B cell (primary cell): Measurements from ENCODE around the gene AP1M2. TPM values are rescaled to one million over a fixed set of nuclear protein-coding genes. Genes with fewer than 3 reads are reported as not detected.

Experiments
- ATAC-seq: fragments of 200-7000 bp; cut with Tn5 transposase; one replicate; pipeline ENCODE4 v1.10.0; 2021; ENCODE audit warnings: low read depth, mild to moderate bottlenecking, moderate number of reproducible peaks, moderate library complexity
- CTCF ChIA-PET: fragments of 350-600 bp; sonication (Branson Sonifier 250); formaldehyde crosslinking; loops from one replicate; lab custom pipeline; 2021; ENCODE audit warnings: antibody characterized with exemption, inconsistent platforms; lab: Charles Lee
- POLR2A ChIA-PET: fragments of 350-600 bp; sonication (Branson Sonifier 250); formaldehyde crosslinking; loops from one replicate; lab custom pipeline; 2021; ENCODE audit warnings: antibody characterized with exemption; lab: Charles Lee
- DNase-seq: peaks from one replicate; pipeline ENCODE4 v3.0.0; 2013
- H2AFZ ChIP-seq: 2 replicates; pipeline ENCODE4 v1.6.1; 2012; ENCODE audit warnings: mild to moderate bottlenecking, low read depth, low read length; ENCODE audit not compliant: insufficient read depth, poor library complexity, severe bottlenecking
- H3K27ac ChIP-seq, 2 donors: 1 replicate in 1 of 2; 2 replicates in 1 of 2; pipeline ENCODE4 v1.5.1; 2012 to 2013; ENCODE audit warnings: low read length in 2 of 2, mild to moderate bottlenecking in 2 of 2, moderate library complexity in 1 of 2
- H3K27me3 ChIP-seq, 4 experiments: fragments of 200-600 bp in 1 of 4; sonication (generic) in 1 of 4; replicated peaks in 1 of 4; 1 replicate in 2 of 4; 2 replicates in 2 of 4; pipeline versions ENCODE4 v1.6.1 to v1.7.0; 2013 to 2016; ENCODE audit warnings: low read length in 3 of 4, mild to moderate bottlenecking in 2 of 4, mixed read lengths in 1 of 4, moderate library complexity in 1 of 4; ENCODE audit not compliant: insufficient read depth in 4 of 4, control insufficient read depth in 3 of 4; ENCODE audit errors: control extremely low read depth in 1 of 4
- H3K36me3 ChIP-seq, 2 experiments: replicated peaks in 1 of 2; 1 replicate in 1 of 2; 2 replicates in 1 of 2; pipeline versions ENCODE4 v1.6.1 to v1.7.1; 2013; ENCODE audit warnings: low read length in 1 of 2; ENCODE audit not compliant: insufficient read depth in 2 of 2, control insufficient read depth in 1 of 2; ENCODE audit errors: control extremely low read depth in 1 of 2, extremely low read depth in 1 of 2
- H3K4me1 ChIP-seq, 2 donors: fragments of 200-600 bp in 1 of 2; sonication (generic) in 1 of 2; 1 replicate in 1 of 2; 2 replicates in 1 of 2; pipeline versions ENCODE4 v1.5.1 to v1.6.1; 2013 to 2017; ENCODE audit warnings: low read length in 2 of 2; ENCODE audit not compliant: control insufficient read depth in 2 of 2, insufficient read depth in 2 of 2
- H3K4me2 ChIP-seq: replicated peaks from 2 replicates; pipeline ENCODE3; 2012; ENCODE audit warnings: mild to moderate bottlenecking, low read depth, low read length; ENCODE audit not compliant: poor library complexity, severe bottlenecking
- H3K4me3 ChIP-seq, 5 experiments: fragments of 200-600 bp in 1 of 5; sonication (generic) in 1 of 5; 1 replicate in 3 of 5; 2 replicates in 2 of 5; pipeline versions ENCODE4 v1.5.1 to v1.7.0; 2011 to 2016; ENCODE audit warnings: low read length in 4 of 5, mild to moderate bottlenecking in 4 of 5, low read depth in 2 of 5, control low read depth in 1 of 5, moderate library complexity in 1 of 5; ENCODE audit not compliant: insufficient read depth in 1 of 5; ENCODE audit errors: control extremely low read depth in 1 of 5, extremely low read depth in 1 of 5
- H3K79me2 ChIP-seq: fragments of 200-600 bp; sonication (generic); one replicate; pipeline ENCODE4 v1.6.0; 2016; ENCODE audit warnings: low read length; ENCODE audit not compliant: control insufficient read depth, insufficient read depth
- H3K9ac ChIP-seq: fragments of 200-600 bp; sonication (generic); 2 replicates; pipeline ENCODE4 v1.6.1; 2017; ENCODE audit warnings: mild to moderate bottlenecking, low read length, moderate library complexity
- H3K9me3 ChIP-seq, 3 donors: one replicate each; pipeline versions ENCODE4 v1.6.1 to v1.7.1; 2013; ENCODE audit warnings: low read length in 2 of 3; ENCODE audit not compliant: control insufficient read depth in 2 of 3, insufficient read depth in 1 of 3; ENCODE audit errors: control extremely low read depth in 1 of 3
- H4K20me1 ChIP-seq: 2 replicates; pipeline ENCODE4 v1.6.0; 2012; ENCODE audit warnings: mild to moderate bottlenecking, low read length; ENCODE audit not compliant: insufficient read depth, control insufficient read depth, poor library complexity, severe bottlenecking
- H3K27ac Mint-ChIP-seq: one replicate; pipeline ENCODE4 v1.8.0; 2021; ENCODE audit warnings: mixed read lengths
- H3K27me3 Mint-ChIP-seq: one replicate; pipeline ENCODE4 v1.8.0; 2021; ENCODE audit warnings: mixed read lengths
- H3K4me1 Mint-ChIP-seq: one replicate; pipeline ENCODE4 v1.8.0; 2021; ENCODE audit warnings: mixed read lengths
- H3K4me3 Mint-ChIP-seq: one replicate; pipeline ENCODE4 v1.8.0; 2021; ENCODE audit warnings: mixed read lengths
- H3K9me3 Mint-ChIP-seq: one replicate; pipeline ENCODE4 v1.8.0; 2022; ENCODE audit warnings: mixed read lengths; ENCODE audit not compliant: insufficient read depth
- EZH2 ChIP-seq: IDR thresholded peaks from 2 replicates; pipeline ENCODE4 v1.6.1; 2012; ENCODE audit warnings: borderline replicate concordance, low read depth, mild to moderate bottlenecking, moderate library complexity, low read length; ENCODE audit not compliant: insufficient read depth, poor library complexity, severe bottlenecking
- WGBS: methylation state at CpG from one replicate; pipeline ENCODE4 v1.1.5; 2013; ENCODE audit warnings: missing lambda C conversion rate; ENCODE audit not compliant: insufficient coverage; 5-methylcytosine and 5-hydroxymethylcytosine counted together
- intact Hi-C: fragments of 100-400 bp; cut with micrococcal nuclease; formaldehyde crosslinking; loops from one replicate; pipeline ENCODE4 v1.10.0; 2022
- polyA plus RNA-seq: library from polyadenylated mRNA; depleted of rRNA; stranded (reverse); fragments of >200 nt; gene quantifications from 2 replicates; pipeline ENCODE4 v1.2.3, GENCODE V29; 2012
- total RNA-seq, 2 donors: library from RNA; stranded (reverse); fragments of 120-200 nt in 1 of 2; gene quantifications; 1 replicate in 1 of 2; 2 replicates in 1 of 2; pipeline versions ENCODE4 v1.2.3 to v1.2.4, GENCODE V29; 2013 to 2022
- TF ChIP-seq, protein P1 (sequence below): fragments of 200-600 bp; IDR thresholded peaks from one replicate; pipeline ENCODE4 v1.8.0; 2022; ENCODE audit warnings: antibody characterized with exemption, mild to moderate bottlenecking

AP1M2 gene
- total and polyA plus RNA-seq, 2 donors (not counting 1 experiment from before 2014, with no cell fraction given), result not detected

DNA sequence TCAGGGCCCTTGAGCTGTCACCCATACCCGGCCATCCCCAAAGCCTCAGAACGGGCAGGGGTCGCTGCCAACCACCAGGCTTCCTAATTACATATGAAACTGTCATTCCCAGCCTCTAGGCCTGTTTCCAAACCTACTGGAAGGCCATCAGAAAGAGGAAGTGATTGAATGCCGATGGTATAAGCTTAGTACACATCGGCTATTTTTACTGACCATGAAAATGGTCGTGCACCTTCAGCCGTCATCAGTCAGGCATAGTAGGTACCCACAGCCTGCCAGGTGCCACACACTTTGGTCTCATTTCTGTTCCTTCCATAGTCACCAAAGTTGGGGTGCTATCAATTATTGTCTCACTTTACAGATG is 31.5 kb downstream of the AP1M2 start:
- Histone ChIP-seq H3K9me3 (peaks cover 0 to 5% (median 0%) of the 10 kb centered on the region in 3 donors), H3K4me2 (no peak overlapping the region), H3K36me3 (peaks cover 7 to 80% of the 10 kb centered on the region in 2 experiments), H2AFZ (no peak overlapping the region), H3K9ac (no peak overlapping the region), H3K4me3 (no peak overlapping the region), H3K27me3 (no peaks in the 10 kb centered on the region), H3K79me2 (peaks cover 16% of the 10 kb centered on the region), H3K27ac (peak overlapping the region; percentile 38 to 81), H3K4me1 (peaks cover 37 to 44% of the 10 kb centered on the region in 2 donors), H4K20me1 (peaks cover 36% of the 10 kb centered on the region)
- POLR2A ChIA-PET, result interaction anchor here (0.5 to 1.8 kb wide), 3 partner anchors 8 to 446 kb away, joined by 3 to 26 read pairs (median 8); partner anchors contain the start of gene KRI1
- DNase-seq (no peak), ATAC-seq (no peak)
- CTCF ChIA-PET, result interaction anchor here (0.6 to 2.1 kb wide), 6 partner anchors 8 to 145 kb away, joined by 3 to 7 read pairs (median 3); partner anchors contain the start of gene KRI1
- no CpG with 5 or more reads among the region's 7 CpGs for WGBS
- Mint-ChIP-seq H3K4me1 (peaks cover 34% of the 10 kb centered on the region), H3K9me3 (no peaks in the 10 kb centered on the region), H3K27ac (peak overlapping the region; percentile 80), H3K27me3 (no peaks in the 10 kb centered on the region), H3K4me3 (no peak overlapping the region)
- intact Hi-C loops, result no loop called here
- TF ChIP-seq, protein P1, sequence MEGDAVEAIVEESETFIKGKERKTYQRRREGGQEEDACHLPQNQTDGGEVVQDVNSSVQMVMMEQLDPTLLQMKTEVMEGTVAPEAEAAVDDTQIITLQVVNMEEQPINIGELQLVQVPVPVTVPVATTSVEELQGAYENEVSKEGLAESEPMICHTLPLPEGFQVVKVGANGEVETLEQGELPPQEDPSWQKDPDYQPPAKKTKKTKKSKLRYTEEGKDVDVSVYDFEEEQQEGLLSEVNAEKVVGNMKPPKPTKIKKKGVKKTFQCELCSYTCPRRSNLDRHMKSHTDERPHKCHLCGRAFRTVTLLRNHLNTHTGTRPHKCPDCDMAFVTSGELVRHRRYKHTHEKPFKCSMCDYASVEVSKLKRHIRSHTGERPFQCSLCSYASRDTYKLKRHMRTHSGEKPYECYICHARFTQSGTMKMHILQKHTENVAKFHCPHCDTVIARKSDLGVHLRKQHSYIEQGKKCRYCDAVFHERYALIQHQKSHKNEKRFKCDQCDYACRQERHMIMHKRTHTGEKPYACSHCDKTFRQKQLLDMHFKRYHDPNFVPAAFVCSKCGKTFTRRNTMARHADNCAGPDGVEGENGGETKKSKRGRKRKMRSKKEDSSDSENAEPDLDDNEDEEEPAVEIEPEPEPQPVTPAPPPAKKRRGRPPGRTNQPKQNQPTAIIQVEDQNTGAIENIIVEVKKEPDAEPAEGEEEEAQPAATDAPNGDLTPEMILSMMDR, result no peak
- TF ChIP-seq EZH2, result no peak
